Lung microvascular endothelial cell (primary cell): ENCODE results near the gene HOXC10. TPM values are rescaled to one million over a fixed set of nuclear protein-coding genes. Genes with fewer than 3 reads are reported as not detected.

Experiments
- DNase-seq, 2 donors: peaks; one replicate each; pipeline versions ENCODE4 v3.0.0 to v3.0.0-alpha.2; 2010; ENCODE audit warnings: low read depth in 2 of 2
- total RNA-seq: library from RNA; depleted of rRNA; stranded (reverse); fragments of >200 nt; gene quantifications from 2 replicates; pipeline ENCODE4 v1.2.1, GENCODE V29; 2014

Gene HOXC10
- total RNA-seq, 1 donor from 2014 or later, result not detected

- no peak for DNase-seq
These were observed 7.1 kb upstream of the HOXC10 start for GRCh38 chr12:53977596-53978445.

GRCh38 chr12:53978477-53979356 is 6.2 kb upstream of the HOXC10 start:
- DNase-seq, result no peak

- DNase-seq, result no peak
These were observed 4.7 kb upstream of the HOXC10 start for GRCh38 chr12:53980104-53980801.

- DNase-seq, result no peak
These were observed 4.0 kb upstream of the HOXC10 start for GRCh38 chr12:53980802-53981496.

GRCh38 chr12:53981634-53982565 is 3.0 kb upstream of the HOXC10 start:
- DNase-seq, result no peak

GRCh38 chr12:53982648-53983567 is 2.0 kb upstream of the HOXC10 start:
- no peak for DNase-seq

- no peak for DNase-seq
These were observed 1.4 kb upstream of the HOXC10 start for GRCh38 chr12:53983568-53983949.

- no peak for DNase-seq
These were observed 885 bp upstream of the HOXC10 start for GRCh38 chr12:53983950-53984572.

GRCh38 chr12:53985692-53985993 is 697 bp downstream of the HOXC10 start:
- no peak for DNase-seq

GRCh38 chr12:53985994-53986685 is 1.2 kb downstream of the HOXC10 start:
- no peak for DNase-seq

- DNase-seq, result no peak
These were observed 1.9 kb downstream of the HOXC10 start for GRCh38 chr12:53986686-53987483.

GRCh38 chr12:53987787-53988230 is 2.9 kb downstream of the HOXC10 start:
- no peak for DNase-seq

- no peak for DNase-seq
These were observed 3.7 kb downstream of the HOXC10 start for GRCh38 chr12:53988541-53989226.

- DNase-seq, result peak; percentile 26 to 64
These were observed 4.5 kb downstream of the HOXC10 start for GRCh38 chr12:53989227-53990113.

GRCh38 chr12:53990311-53991076 is 5.5 kb downstream of the HOXC10 start:
- DNase-seq, result no peak
